Gastrocnemius medialis (tissue), 4 donors: ENCODE data around the gene GLT8D1.

Experiments
- POLR2A ChIP-seq, 2 donors: fragments of 450-650 bp; IDR thresholded peaks; one replicate each; pipeline ENCODE4 v1.6.1; 2017; ENCODE audit warnings: antibody characterized with exemption in 2 of 2, mild to moderate bottlenecking in 2 of 2, moderate library complexity in 2 of 2
- TF ChIP-seq, protein P1 (sequence below), 5 experiments: fragments of 450-650 bp in 3 of 5; fragments of 200-600 bp in 2 of 5; sonication (generic) in 2 of 5; IDR thresholded peaks in 4 of 5; conservative IDR thresholded peaks in 1 of 5; 1 replicate in 4 of 5; 2 replicates in 1 of 5; pipeline ENCODE4 v1.5.1; 2016 to 2019; ENCODE audit warnings: antibody characterized with exemption in 5 of 5, mild to moderate bottlenecking in 3 of 5, moderate library complexity in 3 of 5

- no peak for TF ChIP-seq POLR2A (IDR thresholded peaks at IDR 0.05)
- TF ChIP-seq, protein P1, sequence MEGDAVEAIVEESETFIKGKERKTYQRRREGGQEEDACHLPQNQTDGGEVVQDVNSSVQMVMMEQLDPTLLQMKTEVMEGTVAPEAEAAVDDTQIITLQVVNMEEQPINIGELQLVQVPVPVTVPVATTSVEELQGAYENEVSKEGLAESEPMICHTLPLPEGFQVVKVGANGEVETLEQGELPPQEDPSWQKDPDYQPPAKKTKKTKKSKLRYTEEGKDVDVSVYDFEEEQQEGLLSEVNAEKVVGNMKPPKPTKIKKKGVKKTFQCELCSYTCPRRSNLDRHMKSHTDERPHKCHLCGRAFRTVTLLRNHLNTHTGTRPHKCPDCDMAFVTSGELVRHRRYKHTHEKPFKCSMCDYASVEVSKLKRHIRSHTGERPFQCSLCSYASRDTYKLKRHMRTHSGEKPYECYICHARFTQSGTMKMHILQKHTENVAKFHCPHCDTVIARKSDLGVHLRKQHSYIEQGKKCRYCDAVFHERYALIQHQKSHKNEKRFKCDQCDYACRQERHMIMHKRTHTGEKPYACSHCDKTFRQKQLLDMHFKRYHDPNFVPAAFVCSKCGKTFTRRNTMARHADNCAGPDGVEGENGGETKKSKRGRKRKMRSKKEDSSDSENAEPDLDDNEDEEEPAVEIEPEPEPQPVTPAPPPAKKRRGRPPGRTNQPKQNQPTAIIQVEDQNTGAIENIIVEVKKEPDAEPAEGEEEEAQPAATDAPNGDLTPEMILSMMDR (IDR thresholded peaks at IDR 0.05 in 4 of 5, conservative IDR thresholded peaks at IDR 0.05 in 1 of 5) = no peak
Measured at GRCh38 chr3:52703341-52703740, 2.2 kb downstream of the GLT8D1 start.
